ENCODE data around the gene BCCIP.

- TF ChIP-seq EZH2phosphoT487 (IDR thresholded peaks at IDR 0.05; ENCODE audit: insufficient read depth, low read depth): no peak
- no peak for TF ChIP-seq EZH2 (IDR thresholded peaks at IDR 0.05; ENCODE audit: insufficient read depth, poor library complexity, severe bottlenecking)
Observed at GRCh38 chr10:125866421-125867029, 43.2 kb downstream of the BCCIP start.
